Measurements from ENCODE around the gene DST.

The DST gene

DNA sequence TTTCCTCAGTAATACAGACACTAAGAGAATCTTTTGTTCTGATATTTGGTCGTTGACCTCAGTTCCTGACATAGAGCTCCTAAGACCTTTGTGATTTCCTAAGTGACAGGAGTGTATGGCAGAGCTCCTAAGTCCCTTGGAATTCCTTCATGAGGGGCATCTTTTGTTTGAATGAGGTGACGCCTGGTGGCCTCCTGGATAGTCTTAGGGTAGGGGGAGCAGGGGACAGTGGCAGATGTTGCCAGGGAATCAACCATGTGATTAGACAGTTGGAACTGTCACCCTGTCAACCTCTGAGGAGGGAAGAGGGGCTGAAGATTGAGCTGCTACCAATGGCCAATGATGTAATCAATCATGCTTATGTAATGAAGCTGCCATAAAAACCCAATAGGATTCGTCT is 67.0 kb downstream of the DST start:
- no peak overlapping the region for H3K4me3 ChIP-seq (ENCODE audit: low read length, poor library complexity, severe bottlenecking)
- peaks cover 8% of the 10 kb centered on the region for H3K4me1 ChIP-seq (ENCODE audit: insufficient read depth, low read length, poor library complexity, severe bottlenecking)
- H3K9me3 ChIP-seq (ENCODE audit: insufficient read depth, low read depth, low read length), result no peaks in the 10 kb centered on the region
- H4K20me1 ChIP-seq (ENCODE audit: insufficient read depth, low read length, poor library complexity, severe bottlenecking), result no peaks in the 10 kb centered on the region
- H3K4me2 ChIP-seq (ENCODE audit: low read depth, low read length, poor library complexity, severe bottlenecking), result no peak overlapping the region
- H3K27me3 ChIP-seq (ENCODE audit: insufficient read depth, low read length, poor library complexity, severe bottlenecking), result no peaks in the 10 kb centered on the region
- TF ChIP-seq, protein P1, sequence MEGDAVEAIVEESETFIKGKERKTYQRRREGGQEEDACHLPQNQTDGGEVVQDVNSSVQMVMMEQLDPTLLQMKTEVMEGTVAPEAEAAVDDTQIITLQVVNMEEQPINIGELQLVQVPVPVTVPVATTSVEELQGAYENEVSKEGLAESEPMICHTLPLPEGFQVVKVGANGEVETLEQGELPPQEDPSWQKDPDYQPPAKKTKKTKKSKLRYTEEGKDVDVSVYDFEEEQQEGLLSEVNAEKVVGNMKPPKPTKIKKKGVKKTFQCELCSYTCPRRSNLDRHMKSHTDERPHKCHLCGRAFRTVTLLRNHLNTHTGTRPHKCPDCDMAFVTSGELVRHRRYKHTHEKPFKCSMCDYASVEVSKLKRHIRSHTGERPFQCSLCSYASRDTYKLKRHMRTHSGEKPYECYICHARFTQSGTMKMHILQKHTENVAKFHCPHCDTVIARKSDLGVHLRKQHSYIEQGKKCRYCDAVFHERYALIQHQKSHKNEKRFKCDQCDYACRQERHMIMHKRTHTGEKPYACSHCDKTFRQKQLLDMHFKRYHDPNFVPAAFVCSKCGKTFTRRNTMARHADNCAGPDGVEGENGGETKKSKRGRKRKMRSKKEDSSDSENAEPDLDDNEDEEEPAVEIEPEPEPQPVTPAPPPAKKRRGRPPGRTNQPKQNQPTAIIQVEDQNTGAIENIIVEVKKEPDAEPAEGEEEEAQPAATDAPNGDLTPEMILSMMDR (conservative IDR thresholded peaks at IDR 0.05; ENCODE audit: low read length), result no peak
- no peak for TF ChIP-seq EZH2phosphoT487 (IDR thresholded peaks at IDR 0.05; ENCODE audit: borderline replicate concordance)
- no peak overlapping the region for H3K9ac ChIP-seq (ENCODE audit: low read depth, low read length, poor library complexity, severe bottlenecking)
- no peaks in the 10 kb centered on the region for H3K9me2 ChIP-seq (replicated peaks; ENCODE audit: low read depth, low read length)
- no peaks in the 10 kb centered on the region; the same call in 1 of the 2 replicates for H3K36me3 ChIP-seq (ENCODE audit: insufficient read depth, low read length)
- no peak overlapping the region for H2AFZ ChIP-seq (ENCODE audit: low read length)
- H3F3A ChIP-seq (ENCODE audit: low read depth), result no peaks in the 10 kb centered on the region
- no peaks in the 10 kb centered on the region for H3K79me2 ChIP-seq (ENCODE audit: insufficient read depth, low read length)

GRCh38 chr6:56574292-56574691 is 68.4 kb downstream of the DST start:
- Histone ChIP-seq H3K9ac (ENCODE audit: low read depth, low read length, poor library complexity, severe bottlenecking) (no peak overlapping the region), H3K4me1 (ENCODE audit: insufficient read depth, low read length, poor library complexity, severe bottlenecking) (peaks cover 3% of the 10 kb centered on the region), H3F3A (ENCODE audit: low read depth) (no peaks in the 10 kb centered on the region), H3K4me3 (ENCODE audit: low read length, poor library complexity, severe bottlenecking) (no peak overlapping the region), H3K9me3 (ENCODE audit: insufficient read depth, low read depth, low read length) (no peaks in the 10 kb centered on the region), H2AFZ (ENCODE audit: low read length) (no peak overlapping the region), H3K36me3 (ENCODE audit: insufficient read depth, low read length) (no peaks in the 10 kb centered on the region; the same call in 1 of the 2 replicates), H3K27me3 (ENCODE audit: insufficient read depth, low read length, poor library complexity, severe bottlenecking) (no peaks in the 10 kb centered on the region), H3K4me2 (ENCODE audit: low read depth, low read length, poor library complexity, severe bottlenecking) (no peak overlapping the region), H3K79me2 (ENCODE audit: insufficient read depth, low read length) (no peaks in the 10 kb centered on the region), H4K20me1 (ENCODE audit: insufficient read depth, low read length, poor library complexity, severe bottlenecking) (no peaks in the 10 kb centered on the region), H3K9me2 (replicated peaks; ENCODE audit: low read depth, low read length) (no peaks in the 10 kb centered on the region)
- TF ChIP-seq, protein P1 (conservative IDR thresholded peaks at IDR 0.05; ENCODE audit: low read length), result no peak
- no peak for TF ChIP-seq EZH2phosphoT487 (IDR thresholded peaks at IDR 0.05; ENCODE audit: borderline replicate concordance)

DNA sequence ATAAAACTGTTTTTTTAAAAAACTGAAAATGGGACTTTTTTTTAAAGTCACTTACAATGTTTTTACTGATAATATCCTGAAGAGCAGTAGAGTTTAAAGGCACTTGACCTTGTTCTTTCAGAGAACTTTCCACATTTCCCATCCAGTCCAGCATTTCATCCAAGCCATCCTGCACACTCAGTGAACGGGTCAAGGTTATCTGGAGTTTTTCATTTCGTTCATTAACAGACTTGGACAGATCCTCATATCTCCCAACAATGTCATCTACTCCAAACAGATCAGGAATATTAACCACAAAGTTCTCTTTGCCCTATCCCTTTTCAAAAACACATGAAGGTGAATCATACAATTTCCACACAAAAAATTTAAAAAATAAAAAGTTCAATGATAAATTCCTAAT is 69.1 kb downstream of the DST start:
- H3K9me2 ChIP-seq (replicated peaks; ENCODE audit: low read depth, low read length), result no peaks in the 10 kb centered on the region
- no peak overlapping the region for H3K9ac ChIP-seq (ENCODE audit: low read depth, low read length, poor library complexity, severe bottlenecking)
- no peaks in the 10 kb centered on the region for H3F3A ChIP-seq (ENCODE audit: low read depth)
- no peaks in the 10 kb centered on the region for H3K9me3 ChIP-seq (ENCODE audit: insufficient read depth, low read depth, low read length)
- no peaks in the 10 kb centered on the region for H4K20me1 ChIP-seq (ENCODE audit: insufficient read depth, low read length, poor library complexity, severe bottlenecking)
- H3K36me3 ChIP-seq (ENCODE audit: insufficient read depth, low read length), result no peaks in the 10 kb centered on the region; the same call in 1 of the 2 replicates
- H3K4me1 ChIP-seq (ENCODE audit: insufficient read depth, low read length, poor library complexity, severe bottlenecking), result no peaks in the 10 kb centered on the region
- H3K4me2 ChIP-seq (ENCODE audit: low read depth, low read length, poor library complexity, severe bottlenecking), result no peak overlapping the region
- no peaks in the 10 kb centered on the region for H3K27me3 ChIP-seq (ENCODE audit: insufficient read depth, low read length, poor library complexity, severe bottlenecking)
- no peaks in the 10 kb centered on the region for H3K79me2 ChIP-seq (ENCODE audit: insufficient read depth, low read length)
- no peak overlapping the region for H2AFZ ChIP-seq (ENCODE audit: low read length)
- no peak overlapping the region for H3K4me3 ChIP-seq (ENCODE audit: low read length, poor library complexity, severe bottlenecking)
- TF ChIP-seq, protein P1 (conservative IDR thresholded peaks at IDR 0.05; ENCODE audit: low read length), result no peak
- no peak for TF ChIP-seq EZH2phosphoT487 (IDR thresholded peaks at IDR 0.05; ENCODE audit: borderline replicate concordance)

Measured in Loucy (cell line).